ENCODE measurements around the gene RAB4A. TPM values are rescaled to one million over a fixed set of nuclear protein-coding genes. Genes with fewer than 3 reads are reported as not detected.

The RAB4A gene
- total RNA-seq, 1 experiment from 2014 or later, result 98.9 TPM

DNA sequence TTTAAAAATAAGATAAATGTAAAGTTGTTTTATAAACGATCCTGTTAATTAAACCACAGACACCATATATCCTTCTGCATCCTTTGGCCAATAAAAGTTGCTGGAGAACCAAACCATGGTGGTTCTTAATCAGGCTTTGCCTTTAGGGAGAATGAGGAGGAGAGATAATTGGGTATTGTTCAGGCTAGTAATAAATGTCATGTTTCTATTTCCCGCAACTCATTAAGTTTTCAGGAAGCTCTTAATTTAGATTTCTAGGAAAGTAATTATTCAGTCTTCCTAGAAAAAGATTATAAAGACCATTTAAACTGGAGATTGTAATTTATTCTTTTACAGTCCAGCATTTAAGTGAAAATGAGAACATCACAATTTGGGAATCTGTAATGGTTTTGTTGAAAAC, 34.5 kb downstream of the RAB4A start:
- Histone ChIP-seq H3K4me1 (no peaks in the 10 kb centered on the region), H3K36me3 (ENCODE audit: control insufficient read depth, insufficient read depth, low read length) (peaks cover 3% of the 10 kb centered on the region), H3K27me3 (replicated peaks; ENCODE audit: control insufficient read depth, insufficient read depth, low read length) (no peaks in the 10 kb centered on the region), H3K4me3 (ENCODE audit: low read depth, low read length) (no peak overlapping the region), H3K9me3 (no peaks in the 10 kb centered on the region)
- ChIA-PET POLR2A (no interaction called here), CTCF (no interaction called here)
- no peak overlapping the region for H3K4me3 Mint-ChIP-seq (ENCODE audit: unreplicated experiment)
- peaks cover 68% of the 10 kb centered on the region for H3K36me3 Mint-ChIP-seq (ENCODE audit: insufficient read depth, unreplicated experiment)
- BruUV-seq (replicated peaks), result no TSS peak
- no peak for DNase-seq
- peaks cover 7% of the 10 kb centered on the region for H3K4me1 Mint-ChIP-seq (ENCODE audit: low read depth, unreplicated experiment)
- TF ChIP-seq, protein P1, sequence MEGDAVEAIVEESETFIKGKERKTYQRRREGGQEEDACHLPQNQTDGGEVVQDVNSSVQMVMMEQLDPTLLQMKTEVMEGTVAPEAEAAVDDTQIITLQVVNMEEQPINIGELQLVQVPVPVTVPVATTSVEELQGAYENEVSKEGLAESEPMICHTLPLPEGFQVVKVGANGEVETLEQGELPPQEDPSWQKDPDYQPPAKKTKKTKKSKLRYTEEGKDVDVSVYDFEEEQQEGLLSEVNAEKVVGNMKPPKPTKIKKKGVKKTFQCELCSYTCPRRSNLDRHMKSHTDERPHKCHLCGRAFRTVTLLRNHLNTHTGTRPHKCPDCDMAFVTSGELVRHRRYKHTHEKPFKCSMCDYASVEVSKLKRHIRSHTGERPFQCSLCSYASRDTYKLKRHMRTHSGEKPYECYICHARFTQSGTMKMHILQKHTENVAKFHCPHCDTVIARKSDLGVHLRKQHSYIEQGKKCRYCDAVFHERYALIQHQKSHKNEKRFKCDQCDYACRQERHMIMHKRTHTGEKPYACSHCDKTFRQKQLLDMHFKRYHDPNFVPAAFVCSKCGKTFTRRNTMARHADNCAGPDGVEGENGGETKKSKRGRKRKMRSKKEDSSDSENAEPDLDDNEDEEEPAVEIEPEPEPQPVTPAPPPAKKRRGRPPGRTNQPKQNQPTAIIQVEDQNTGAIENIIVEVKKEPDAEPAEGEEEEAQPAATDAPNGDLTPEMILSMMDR (IDR thresholded peaks at IDR 0.05; ENCODE audit: insufficient read depth in 1 of 2, low read depth in 1 of 2, low read length in 1 of 2, severe bottlenecking in 1 of 2, unreplicated experiment in 1 of 2), result no peak
- no peaks in the 10 kb centered on the region for H3K9me3 Mint-ChIP-seq (ENCODE audit: unreplicated experiment)
- H3K27me3 Mint-ChIP-seq (ENCODE audit: insufficient read depth, unreplicated experiment), result no peaks in the 10 kb centered on the region
- intact Hi-C loops (cut with micrococcal nuclease; ENCODE audit: unreplicated experiment), result no loop called here
- H3K27ac Mint-ChIP-seq (ENCODE audit: unreplicated experiment), result no peak overlapping the region

DNA sequence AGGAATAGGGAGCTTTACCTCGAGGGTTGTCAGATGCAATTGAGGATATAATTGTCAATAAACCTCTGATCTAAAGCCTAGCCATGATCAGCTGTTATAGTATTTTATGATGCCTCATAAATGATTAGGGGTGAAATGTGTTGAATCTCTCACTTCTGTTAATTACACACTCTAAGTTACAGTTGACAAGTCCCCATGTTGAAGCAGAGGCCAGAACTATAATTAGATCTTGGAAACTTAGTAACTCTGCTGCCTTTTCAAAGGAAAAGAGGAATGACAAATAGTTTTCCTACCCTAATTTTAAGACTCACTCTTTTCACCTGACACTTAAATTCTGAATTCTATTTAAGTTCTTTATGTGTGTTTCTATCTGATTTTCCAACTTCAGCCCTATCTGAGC, 38.2 kb downstream of the RAB4A start:
- H3K9me3 ChIP-seq, result no peaks in the 10 kb centered on the region
- no peak for DNase-seq
- no peaks in the 10 kb centered on the region for H3K4me1 ChIP-seq
- H3K4me1 Mint-ChIP-seq (ENCODE audit: low read depth, unreplicated experiment), result no peaks in the 10 kb centered on the region
- intact Hi-C loops (cut with micrococcal nuclease; ENCODE audit: unreplicated experiment), result no loop called here
- H3K27me3 ChIP-seq (replicated peaks; ENCODE audit: control insufficient read depth, insufficient read depth, low read length), result no peaks in the 10 kb centered on the region
- POLR2A ChIA-PET, result no interaction called here
- H3K27me3 Mint-ChIP-seq (ENCODE audit: insufficient read depth, unreplicated experiment), result no peaks in the 10 kb centered on the region
- peaks cover 64% of the 10 kb centered on the region for H3K36me3 Mint-ChIP-seq (ENCODE audit: insufficient read depth, unreplicated experiment)
- no peaks in the 10 kb centered on the region for H3K9me3 Mint-ChIP-seq (ENCODE audit: unreplicated experiment)
- no peak overlapping the region for H3K4me3 Mint-ChIP-seq (ENCODE audit: unreplicated experiment)
- H3K36me3 ChIP-seq (ENCODE audit: control insufficient read depth, insufficient read depth, low read length), result peaks cover 2% of the 10 kb centered on the region
- CTCF ChIA-PET, result interaction anchor here (1.0 kb wide), 1 partner anchor 617 kb away, joined by 3 read pairs; no protein-coding TSS in a partner anchor
- H3K4me3 ChIP-seq (ENCODE audit: low read depth, low read length), result no peak overlapping the region
- TF ChIP-seq, protein P1 (IDR thresholded peaks at IDR 0.05; ENCODE audit: insufficient read depth in 1 of 2, low read depth in 1 of 2, low read length in 1 of 2, severe bottlenecking in 1 of 2, unreplicated experiment in 1 of 2), result no peak
- BruUV-seq (replicated peaks), result no TSS peak
- H3K27ac Mint-ChIP-seq (ENCODE audit: unreplicated experiment), result no peak overlapping the region

DNA sequence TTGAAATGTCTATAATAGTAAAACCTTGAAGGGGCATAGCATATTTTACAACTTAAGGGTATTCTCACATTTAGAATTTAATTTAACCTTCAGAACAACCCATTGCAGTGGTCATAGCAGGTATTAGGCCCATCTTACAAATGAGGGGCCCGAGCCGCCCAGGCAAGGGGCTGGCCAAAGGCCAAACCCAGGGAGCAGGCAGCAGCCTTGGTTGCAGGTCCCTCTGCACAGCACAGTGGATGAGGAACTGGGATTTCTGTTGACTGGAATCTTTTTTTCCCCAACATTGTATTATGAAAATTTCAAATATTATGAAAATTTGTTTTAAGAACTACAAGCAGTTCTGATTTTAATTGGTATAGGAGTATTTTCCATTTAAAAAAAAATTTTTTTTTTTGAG, 38.8 kb downstream of the RAB4A start:
- intact Hi-C loops (cut with micrococcal nuclease; ENCODE audit: unreplicated experiment), result no loop called here
- peaks cover 60% of the 10 kb centered on the region for H3K36me3 Mint-ChIP-seq (ENCODE audit: insufficient read depth, unreplicated experiment)
- Histone ChIP-seq H3K4me1 (no peaks in the 10 kb centered on the region), H3K9me3 (no peaks in the 10 kb centered on the region), H3K36me3 (ENCODE audit: control insufficient read depth, insufficient read depth, low read length) (peaks cover 2% of the 10 kb centered on the region), H3K27me3 (replicated peaks; ENCODE audit: control insufficient read depth, insufficient read depth, low read length) (no peaks in the 10 kb centered on the region), H3K4me3 (ENCODE audit: low read depth, low read length) (no peak overlapping the region)
- ChIA-PET POLR2A (no interaction called here), CTCF (no interaction called here)
- H3K9me3 Mint-ChIP-seq (ENCODE audit: unreplicated experiment), result no peaks in the 10 kb centered on the region
- H3K4me3 Mint-ChIP-seq (ENCODE audit: unreplicated experiment), result no peak overlapping the region
- no peak for DNase-seq
- BruUV-seq (replicated peaks), result no TSS peak
- H3K4me1 Mint-ChIP-seq (ENCODE audit: low read depth, unreplicated experiment), result no peaks in the 10 kb centered on the region
- TF ChIP-seq, protein P1 (IDR thresholded peaks at IDR 0.05; ENCODE audit: insufficient read depth in 1 of 2, low read depth in 1 of 2, low read length in 1 of 2, severe bottlenecking in 1 of 2, unreplicated experiment in 1 of 2), result no peak
- no peaks in the 10 kb centered on the region for H3K27me3 Mint-ChIP-seq (ENCODE audit: insufficient read depth, unreplicated experiment)
- H3K27ac Mint-ChIP-seq (ENCODE audit: unreplicated experiment), result no peak overlapping the region
